Mammary epithelial cell (primary cell): ENCODE data around the gene CTSE.

ENCODE experiments used
- CTCF ChIP-seq, 2 donors: IDR thresholded peaks in 1 of 2; conservative IDR thresholded peaks in 1 of 2; 2 replicates each; pipeline ENCODE4 v1.5.1; 2011 to 2012; ENCODE audit warnings: inconsistent platforms in 2 of 2, low read length in 2 of 2, mild to moderate bottlenecking in 2 of 2, control low read depth in 1 of 2, low read depth in 1 of 2; ENCODE audit not compliant: insufficient read depth in 1 of 2; ENCODE audit errors: extremely low read depth in 1 of 2
- EZH2 ChIP-seq: IDR thresholded peaks from 2 replicates; pipeline ENCODE4 v1.6.1; 2012; ENCODE audit warnings: low read length, inconsistent platforms, borderline replicate concordance

- TF ChIP-seq CTCF (conservative IDR thresholded peaks at IDR 0.05 in 1 of 2, IDR thresholded peaks at IDR 0.05 in 1 of 2; ENCODE audit: extremely low read depth in 1 of 2, insufficient read depth in 1 of 2, low read depth in 1 of 2, low read length in 2 of 2) (no peak), EZH2 (no peak)
Measured at GRCh38 chr1:206010060-206010459, 13.6 kb downstream of the CTSE start.
